ENCODE data around the gene ATP2A2. TPM values are rescaled to one million over a fixed set of nuclear protein-coding genes. Genes with fewer than 3 reads are reported as not detected.

Gene ATP2A2
- total and polyA plus RNA-seq, 2 of the 8 experiments (the other 6 are each of a cell fraction or from before 2014, with no cell fraction given): 86.1 to 271 TPM

GRCh38 chr12:110244372-110244771 is 36.7 kb upstream of the ATP2A2 start:
- H2BK15ac ChIP-seq (ENCODE audit: low read length): no peak overlapping the region
- no peak overlapping the region for H3K14ac ChIP-seq (ENCODE audit: insufficient read length)
- H4K8ac ChIP-seq (ENCODE audit: extremely low read depth, insufficient read depth, low read length): no peak overlapping the region
- no peaks in the 10 kb centered on the region for H3K27me3 ChIP-seq (replicated peaks in 1 of 4; ENCODE audit: control insufficient read depth in 3 of 4, extremely low read depth in 1 of 4, insufficient read depth in 3 of 4, low read length in 3 of 4)
- H3K9ac ChIP-seq (replicated peaks in 1 of 4; ENCODE audit: extremely low read depth in 1 of 4, low read depth in 3 of 4, low read length in 3 of 4): no peak overlapping the region
- H3K23me2 ChIP-seq (ENCODE audit: low read depth, low read length): no peaks in the 10 kb centered on the region
- H3K9me3 ChIP-seq (ENCODE audit: insufficient read depth in 2 of 2, low read depth in 1 of 2, low read length in 1 of 2): no peaks in the 10 kb centered on the region
- H3K27ac ChIP-seq (ENCODE audit: low read depth, low read length): no peak overlapping the region
- no peak overlapping the region for H3K18ac ChIP-seq (ENCODE audit: extremely low read depth, low read length)
- no peaks in the 10 kb centered on the region for H4K20me1 ChIP-seq (replicated peaks in 1 of 2; ENCODE audit: control insufficient read depth in 1 of 2, insufficient read depth in 2 of 2, low read length in 2 of 2)
- H2AK5ac ChIP-seq (ENCODE audit: low read depth, low read length): no peak overlapping the region
- H3K4me1 ChIP-seq (replicated peaks in 1 of 4; ENCODE audit: control insufficient read depth in 3 of 4, insufficient read depth in 4 of 4, low read length in 3 of 4): peaks cover 4 to 13% (median 6%) of the 10 kb centered on the region in 4 experiments; a peak in 6 of 7 replicates
- no peaks in the 10 kb centered on the region for H3K79me2 ChIP-seq (ENCODE audit: control insufficient read depth in 1 of 2, insufficient read depth in 2 of 2, low read length in 2 of 2)
- no peak overlapping the region for H2BK20ac ChIP-seq (ENCODE audit: low read length)
- H4K91ac ChIP-seq (replicated peaks; ENCODE audit: insufficient read length, low read length): no peak overlapping the region
- H3K56ac ChIP-seq (replicated peaks; ENCODE audit: insufficient read length, low read depth, low read length): no peak overlapping the region
- H3K4me3 ChIP-seq (ENCODE audit: extremely low read depth in 1 of 4, insufficient read depth in 2 of 4, low read depth in 3 of 4, low read length in 4 of 4): no peak overlapping the region
- ChIA-PET CTCF (ENCODE audit: partially characterized antibody) (interaction anchor here (0.5 to 1.6 kb wide), 11 partner anchors 9 to 187 kb away, joined by 3 to 5 read pairs (median 4); no protein-coding TSS in a partner anchor), POLR2A (ENCODE audit: partially characterized antibody) (interaction anchor here (0.6 to 0.8 kb wide), 2 partner anchors 36 to 37 kb away, joined by 3 read pairs; partner anchors contain the start of gene ATP2A2)
- WGBS, 2 experiments (ENCODE audit: extremely low coverage in 1 of 2, insufficient coverage in 1 of 2, insufficient read length in 1 of 2, insufficient replicate concordance in 2 of 2, low coverage in 1 of 2, low lambda C conversion rate in 2 of 2, missing lambda C conversion rate in 1 of 2): 90% methylated on average over 12 of the region's 12 CpGs; no CpG with 5 or more reads in 1 of the 2 experiments
- H2BK120ac ChIP-seq (replicated peaks; ENCODE audit: low read depth, low read length): no peak overlapping the region
- FAIRE-seq: no peak
- H2BK5ac ChIP-seq (ENCODE audit: low read depth, low read length): no peak overlapping the region
- H3K36me3 ChIP-seq (ENCODE audit: control insufficient read depth in 2 of 4, insufficient read depth in 4 of 4, low read length in 3 of 4): no peaks in the 10 kb centered on the region
- H2AFZ ChIP-seq (ENCODE audit: low read length): no peak overlapping the region
- no peaks in the 10 kb centered on the region for H3K79me1 ChIP-seq (ENCODE audit: low read depth, low read length)
- H3K4me2 ChIP-seq (ENCODE audit: insufficient read depth in 1 of 2, low read depth in 2 of 2, low read length in 2 of 2): peak overlapping the region; percentile 12 to 44; a peak in 1 of 4 replicates
- DNase-seq (ENCODE audit: low read depth in 1 of 2, low spot score in 2 of 2): no peak
- no peak overlapping the region for H3K4ac ChIP-seq (replicated peaks; ENCODE audit: insufficient read length, low read depth, low read length)
- H3K23ac ChIP-seq (ENCODE audit: insufficient read length): no peak overlapping the region
- H2BK12ac ChIP-seq (ENCODE audit: low read depth, low read length): no peak overlapping the region
- no peak overlapping the region for H4K5ac ChIP-seq (ENCODE audit: insufficient read length, low read depth, low read length)
- TF ChIP-seq TCF12 (IDR thresholded peaks at IDR 0.05; ENCODE audit: low read depth, low read length) (no peak), CBX8 (IDR thresholded peaks at IDR 0.05; ENCODE audit: borderline replicate concordance, low read depth, low read length) (no peak), E2F6 (IDR thresholded peaks at IDR 0.05) (no peak), SP1 (IDR thresholded peaks at IDR 0.05; ENCODE audit: low read depth, low read length) (no peak), SP4 (IDR thresholded peaks at IDR 0.05; ENCODE audit: low read length) (no peak), ATF3 (IDR thresholded peaks at IDR 0.05; ENCODE audit: insufficient read depth, low read depth, low read length) (no peak), HDAC6 (IDR thresholded peaks at IDR 0.05; ENCODE audit: low read depth, low read length) (no peak), SIRT6 (IDR thresholded peaks at IDR 0.05; ENCODE audit: low read length) (no peak), CEBPB (IDR thresholded peaks at IDR 0.05; ENCODE audit: low read depth, low read length) (no peak), KDM5A (IDR thresholded peaks at IDR 0.05; ENCODE audit: low read length) (no peak), KDM4A (IDR thresholded peaks at IDR 0.05; ENCODE audit: low read depth, low read length, severe bottlenecking) (no peak), EP300 (IDR thresholded peaks at IDR 0.05; ENCODE audit: borderline replicate concordance in 1 of 2, low read depth in 2 of 2, low read length in 2 of 2) (no peak), SIX5 (IDR thresholded peaks at IDR 0.05; ENCODE audit: low read depth, low read length) (no peak), JUND (IDR thresholded peaks at IDR 0.05; ENCODE audit: low read length) (no peak)
